Stimulated activated CD4-positive, alpha-beta T cell treated with anti-CD3 and anti-CD28 coated beads, Interleukin-2, amount 100 ng/mL, for 48 hours (primary cell): ENCODE data around the gene KRT73.

ENCODE experiments used
- DNase-seq, 2 donors: peaks; one replicate each; pipeline ENCODE4 v3.0.0-alpha.2; 2020

Gene KRT73

GRCh38 chr12:52645120-52645761, 26.9 kb upstream of the KRT73 start:
- DNase-seq: no peak

GRCh38 chr12:52644078-52644415, 25.7 kb upstream of the KRT73 start:
- DNase-seq: no peak

GRCh38 chr12:52643233-52644077, 25.1 kb upstream of the KRT73 start:
- no peak for DNase-seq

- DNase-seq: no peak
These were observed 23.1 kb upstream of the KRT73 start for GRCh38 chr12:52641468-52641867.

GRCh38 chr12:52637299-52637698, 18.9 kb upstream of the KRT73 start:
- DNase-seq: no peak

- DNase-seq: no peak
These were observed 18.4 kb upstream of the KRT73 start for GRCh38 chr12:52636592-52637258.

GRCh38 chr12:52636189-52636588, 17.8 kb upstream of the KRT73 start:
- DNase-seq: no peak

GRCh38 chr12:52634266-52635056, 16.1 kb upstream of the KRT73 start:
- DNase-seq: no peak

GRCh38 chr12:52633383-52633782, 15.0 kb upstream of the KRT73 start:
- no peak for DNase-seq

GRCh38 chr12:52632656-52633055, 14.3 kb upstream of the KRT73 start:
- no peak for DNase-seq

GRCh38 chr12:52631676-52632459, 13.5 kb upstream of the KRT73 start:
- DNase-seq: no peak

- no peak for DNase-seq
These were observed 12.9 kb upstream of the KRT73 start for GRCh38 chr12:52631264-52631663.

- no peak for DNase-seq
These were observed 12.3 kb upstream of the KRT73 start for GRCh38 chr12:52630599-52631200.

GRCh38 chr12:52630008-52630500, 11.7 kb upstream of the KRT73 start:
- no peak for DNase-seq

- DNase-seq: no peak
These were observed 11.1 kb upstream of the KRT73 start for GRCh38 chr12:52629281-52630007.

GRCh38 chr12:52628841-52629240, 10.5 kb upstream of the KRT73 start:
- no peak for DNase-seq

- DNase-seq: no peak
These were observed 9.8 kb upstream of the KRT73 start for GRCh38 chr12:52628111-52628507.

GRCh38 chr12:52627395-52628110, 9.2 kb upstream of the KRT73 start:
- DNase-seq: no peak

- no peak for DNase-seq
These were observed 4.0 kb upstream of the KRT73 start for GRCh38 chr12:52622349-52622748.

GRCh38 chr12:52618866-52619265, 507 bp upstream of the KRT73 start:
- DNase-seq: no peak
